K562 (cell line): ENCODE data around the gene PSMD8. TPM values are rescaled to one million over a fixed set of nuclear protein-coding genes. Genes with fewer than 3 reads are reported as not detected.
A peak's percentile ranks its signal among the peaks of the same experiment; 100 is the strongest.

ENCODE experiments used
- ATAC-seq: fragments of 200-7000 bp; cut with Tn5 transposase; 3 replicates; pipeline ENCODE4 v1.9.1; 2020; ENCODE audit warnings: moderate library complexity
- BruUV-seq: library from RNA; stranded (reverse); fragments of 400-500 nt; replicated peaks from 2 replicates; lab custom pipeline; 2021; lab: Mats Ljungman, UMichigan
- CTCF ChIA-PET: fragments of 300-600 bp; formaldehyde crosslinking; extraction: SDS; loops from one replicate; lab custom pipeline; 2021; ENCODE audit warnings: low intra/inter-chr PET ratio; lab: Yijun Ruan, JAX
- POLR2A ChIA-PET: fragments of 300-600, 350-650 bp; sonication (Branson Sonifier 250); formaldehyde crosslinking; extraction: SDS; loops from one replicate; lab custom pipeline; 2021; ENCODE audit warnings: antibody characterized with exemption, inconsistent platforms; lab: Yijun Ruan, JAX
- DNase-seq, 4 experiments: peaks; one replicate each; pipeline versions ENCODE4 v3.0.0 to v3.0.0-alpha.2; 2011 to 2018; ENCODE audit warnings: low spot score in 3 of 4, mixed read lengths in 3 of 4; ENCODE audit errors: extremely low read depth in 1 of 4
- FAIRE-seq: peaks from 2 replicates; lab custom pipeline; 2011; peaks lifted over from hg19 to GRCh38; lab: Jason Lieb, UNC
- H2AFZ ChIP-seq: 2 replicates; pipeline ENCODE4 v1.6.0; 2011; ENCODE audit warnings: low read depth, low read length, control low read depth, inconsistent platforms
- H3K27ac ChIP-seq: fragments of 200-600 bp; 3 replicates; pipeline ENCODE4 v1.8.0; 2011; ENCODE audit warnings: low read depth, mild to moderate bottlenecking, control low read depth, inconsistent platforms, low read length, moderate library complexity, mixed read lengths; ENCODE audit errors: extremely low read depth
- H3K27me3 ChIP-seq, 2 experiments: fragments of 300-600 bp in 1 of 2; 2 replicates in 1 of 2; 3 replicates in 1 of 2; pipeline versions ENCODE4 v1.6.0 to v1.8.0; 2011; ENCODE audit warnings: inconsistent platforms in 2 of 2, low read length in 2 of 2, mild to moderate bottlenecking in 1 of 2, mixed read lengths in 1 of 2, moderate library complexity in 1 of 2; ENCODE audit not compliant: control insufficient read depth in 2 of 2, insufficient read depth in 2 of 2
- H3K36me3 ChIP-seq: fragments of 300-600 bp; 3 replicates; pipeline ENCODE4 v1.8.0; 2011; ENCODE audit warnings: mild to moderate bottlenecking, low read length, inconsistent platforms; ENCODE audit not compliant: control insufficient read depth, insufficient read depth
- H3K4me1 ChIP-seq, 2 experiments: fragments of 200-600 bp in 1 of 2; replicated peaks in 1 of 2; 2 replicates in 1 of 2; 3 replicates in 1 of 2; pipeline versions ENCODE4 v1.5.1 to v1.8.0; 2011; ENCODE audit warnings: inconsistent platforms in 2 of 2, low read length in 2 of 2, mild to moderate bottlenecking in 1 of 2, mixed read lengths in 1 of 2, moderate library complexity in 1 of 2; ENCODE audit not compliant: control insufficient read depth in 2 of 2, insufficient read depth in 2 of 2
- H3K4me2 ChIP-seq: 2 replicates; pipeline ENCODE4 v1.6.1; 2011; ENCODE audit warnings: low read length, control low read depth, inconsistent platforms, mixed read lengths; ENCODE audit not compliant: insufficient read depth
- H3K4me3 ChIP-seq: fragments of 200-600 bp; sonication (generic), shearing (Covaris generic); 2 replicates; pipeline ENCODE4 v1.5.1; 2016; ENCODE audit warnings: control low read depth, inconsistent platforms
- H3K79me2 ChIP-seq: fragments of 200-600 bp; 3 replicates; pipeline ENCODE4 v1.8.0; 2011; ENCODE audit warnings: low read length, inconsistent platforms; ENCODE audit not compliant: control insufficient read depth, insufficient read depth
- H3K9ac ChIP-seq, 2 experiments: 2 replicates each; pipeline versions ENCODE4 v1.6.0 to v1.6.1; 2011; ENCODE audit warnings: low read depth in 2 of 2, low read length in 2 of 2, control low read depth in 1 of 2, inconsistent platforms in 1 of 2, mild to moderate bottlenecking in 1 of 2, mixed read lengths in 1 of 2; ENCODE audit not compliant: insufficient read depth in 1 of 2
- H3K9me1 ChIP-seq: one replicate; pipeline ENCODE4 v1.6.0; 2011; ENCODE audit warnings: inconsistent platforms, mild to moderate bottlenecking, low read length, moderate library complexity; ENCODE audit not compliant: control insufficient read depth, insufficient read depth
- H3K9me3 ChIP-seq: replicated peaks from 2 replicates; pipeline ENCODE4 v1.5.1; 2011; ENCODE audit warnings: low read depth, low read length, inconsistent platforms; ENCODE audit not compliant: control insufficient read depth, insufficient read depth
- H4K20me1 ChIP-seq: replicated peaks from 2 replicates; pipeline ENCODE4 v1.6.1; 2011; ENCODE audit warnings: low read length, inconsistent platforms, mixed read lengths; ENCODE audit not compliant: control insufficient read depth, insufficient read depth
- NR4A1 ChIP-seq, 2 experiments: fragments of 250-450 bp in 1 of 2; fragments of 450-650 bp in 1 of 2; sonication (Bioruptor Pico) in 1 of 2; IDR thresholded peaks; 2 replicates each; pipeline versions ENCODE4 v1.4.0 to v1.6.1; 2016 to 2020; ENCODE audit warnings: mild to moderate bottlenecking in 2 of 2, missing compliant biosample characterization in 1 of 2, missing genetic modification characterization in 1 of 2, moderate library complexity in 1 of 2
- PCBP1 ChIP-seq: fragments of 200-400 bp; formaldehyde crosslinking; IDR thresholded peaks from 2 replicates; pipeline ENCODE4 v1.6.1; 2018; ENCODE audit warnings: mild to moderate bottlenecking, low read depth, low read length; ENCODE audit not compliant: poor library complexity, severe bottlenecking
- POLR2G ChIP-seq: fragments of 200-400 bp; formaldehyde crosslinking; IDR thresholded peaks from 2 replicates; pipeline ENCODE4 v1.6.1; 2017; ENCODE audit warnings: low read depth, mild to moderate bottlenecking, antibody characterized with exemption, low read length, moderate library complexity
- RBM22 ChIP-seq: fragments of 200-400 bp; formaldehyde crosslinking; IDR thresholded peaks from 2 replicates; pipeline ENCODE4 v1.6.1; 2018; ENCODE audit warnings: low read length, low read depth; ENCODE audit not compliant: poor library complexity, severe bottlenecking
- ZC3H4 ChIP-seq: sonication (generic); formaldehyde crosslinking; IDR thresholded peaks from 2 replicates; pipeline ENCODE4 v1.9.0; 2021; ENCODE audit warnings: missing genetic modification reagents, borderline replicate concordance
- WGBS: fragments of 100-300 bp; shearing (Covaris generic); methylation state at CpG from one replicate; pipeline ENCODE4 v1.1.6; 2016; ENCODE audit warnings: low coverage, mixed read lengths; ENCODE audit not compliant: insufficient coverage; ENCODE audit errors: missing lambda C conversion rate; 5-methylcytosine and 5-hydroxymethylcytosine counted together
- in situ Hi-C: fragments of 300-500 bp; cut with MboI; formaldehyde crosslinking; loops from 4 replicates; pipeline ENCODE4 v1.15.0; 2018; ENCODE audit warnings: inconsistent platforms, mixed read lengths
- intact Hi-C: fragments of 100-400 bp; cut with micrococcal nuclease; formaldehyde crosslinking; loops from 2 replicates; pipeline ENCODE4 v1.14.2; 2022
- polyA plus RNA-seq, 8 experiments: library from polyadenylated mRNA; depleted of rRNA in 4 of 8; stranded (reverse) in 5 of 8; unstranded in 3 of 8; fragments of >200 nt; fragmentation: Nextera tagmentation in 2 of 8; fragmentation: Illumina TruSeq in 1 of 8; extraction: Ambion mirVana in 2 of 8; extraction: Trizol in 1 of 8; gene quantifications; 2 replicates each; pipeline versions ENCODE4 v1.2.1 to v1.2.3, GENCODE V29; 2011 to 2014; ENCODE audit warnings: inconsistent platforms in 1 of 8, missing spikeins in 1 of 8
- total RNA-seq, 7 experiments: library from RNA; depleted of rRNA in 6 of 7; stranded (reverse); fragments of >200 nt in 6 of 7; fragmentation: Illumina TruSeq in 2 of 7; extraction: Trizol in 2 of 7; gene quantifications; 2 replicates each; pipeline versions ENCODE4 v1.2.1 to v1.2.3, GENCODE V29; 2011 to 2021; ENCODE audit warnings: low replicate concordance in 1 of 7
- TF ChIP-seq, protein P1 (sequence below): sonication (generic); formaldehyde crosslinking; IDR thresholded peaks from 2 replicates; pipeline ENCODE4 v1.8.1; 2023; ENCODE audit warnings: mild to moderate bottlenecking, missing genetic modification reagents
- TF ChIP-seq, protein P2 (sequence below): fragments of 250-450 bp; sonication (Bioruptor Pico); IDR thresholded peaks from 2 replicates; pipeline ENCODE4 v1.5.0; 2021; ENCODE audit warnings: mild to moderate bottlenecking, borderline replicate concordance
- TF ChIP-seq, protein P3 (sequence below): fragments of 250-450 bp; sonication (Bioruptor Pico); IDR thresholded peaks from 2 replicates; pipeline ENCODE4 v1.8.0; 2021; ENCODE audit warnings: borderline replicate concordance, mild to moderate bottlenecking, moderate library complexity; ENCODE audit not compliant: poor library complexity, severe bottlenecking

The PSMD8 gene
- total and polyA plus RNA-seq, 9 of the 15 experiments (the other 6 are each of a cell fraction or from before 2014, with no cell fraction given), result 130 to 583 (median 315) TPM

- ATAC-seq (no peak), DNase-seq (peak in 2 of 4 experiments; percentile 48 to 49), FAIRE-seq (no peak)
- Histone ChIP-seq H3K4me2 (peak overlapping the region; percentile 70; the same call in 1 of the 2 replicates), H3K4me3 (no peak overlapping the region), H3K4me1 (peaks cover 2 to 53% of the 10 kb centered on the region in 2 experiments; a peak in 3 of 5 replicates), H3K9me3 (no peaks in the 10 kb centered on the region), H3K9me1 (peaks cover 3% of the 10 kb centered on the region), H2AFZ (no peak overlapping the region), H3K27ac (peak overlapping the region; percentile 33; the same call in 1 of the 3 replicates), H3K36me3 (peaks cover 48% of the 10 kb centered on the region; the same call in 2 of the 3 replicates), H4K20me1 (peaks cover 3% of the 10 kb centered on the region; the same call in 1 of the 2 replicates), H3K27me3 (no peaks in the 10 kb centered on the region), H3K9ac (peak overlapping the region in 1 of 2 experiments; percentile 81; a peak in 2 of 4 replicates), H3K79me2 (0 out of 3 replicates have a peak, but pooled peaks cover 2% of the 10 kb centered on the region)
- no TSS peak for BruUV-seq
- CTCF ChIA-PET, result no interaction called here
- intact Hi-C loops, result loop anchor here (5.0 kb wide), 2 partner anchors 49 to 144 kb away; partner anchors contain the start of gene CATSPERG
- WGBS, result 78% methylated on average over 46 of the region's 61 CpGs
- in situ Hi-C loops, result no loop called here
- POLR2A ChIA-PET, result interaction anchor here (0.6 to 1.5 kb wide), 3 partner anchors 26 to 456 kb away, joined by 3 to 4 read pairs (median 3); no protein-coding TSS in a partner anchor
- no peak for TF ChIP-seq ZC3H4 (CRISPR knock-in tag)
- TF ChIP-seq, protein P1, sequence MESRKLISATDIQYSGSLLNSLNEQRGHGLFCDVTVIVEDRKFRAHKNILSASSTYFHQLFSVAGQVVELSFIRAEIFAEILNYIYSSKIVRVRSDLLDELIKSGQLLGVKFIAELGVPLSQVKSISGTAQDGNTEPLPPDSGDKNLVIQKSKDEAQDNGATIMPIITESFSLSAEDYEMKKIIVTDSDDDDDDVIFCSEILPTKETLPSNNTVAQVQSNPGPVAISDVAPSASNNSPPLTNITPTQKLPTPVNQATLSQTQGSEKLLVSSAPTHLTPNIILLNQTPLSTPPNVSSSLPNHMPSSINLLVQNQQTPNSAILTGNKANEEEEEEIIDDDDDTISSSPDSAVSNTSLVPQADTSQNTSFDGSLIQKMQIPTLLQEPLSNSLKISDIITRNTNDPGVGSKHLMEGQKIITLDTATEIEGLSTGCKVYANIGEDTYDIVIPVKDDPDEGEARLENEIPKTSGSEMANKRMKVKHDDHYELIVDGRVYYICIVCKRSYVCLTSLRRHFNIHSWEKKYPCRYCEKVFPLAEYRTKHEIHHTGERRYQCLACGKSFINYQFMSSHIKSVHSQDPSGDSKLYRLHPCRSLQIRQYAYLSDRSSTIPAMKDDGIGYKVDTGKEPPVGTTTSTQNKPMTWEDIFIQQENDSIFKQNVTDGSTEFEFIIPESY, result peak; percentile 98
- TF ChIP-seq, protein P2, sequence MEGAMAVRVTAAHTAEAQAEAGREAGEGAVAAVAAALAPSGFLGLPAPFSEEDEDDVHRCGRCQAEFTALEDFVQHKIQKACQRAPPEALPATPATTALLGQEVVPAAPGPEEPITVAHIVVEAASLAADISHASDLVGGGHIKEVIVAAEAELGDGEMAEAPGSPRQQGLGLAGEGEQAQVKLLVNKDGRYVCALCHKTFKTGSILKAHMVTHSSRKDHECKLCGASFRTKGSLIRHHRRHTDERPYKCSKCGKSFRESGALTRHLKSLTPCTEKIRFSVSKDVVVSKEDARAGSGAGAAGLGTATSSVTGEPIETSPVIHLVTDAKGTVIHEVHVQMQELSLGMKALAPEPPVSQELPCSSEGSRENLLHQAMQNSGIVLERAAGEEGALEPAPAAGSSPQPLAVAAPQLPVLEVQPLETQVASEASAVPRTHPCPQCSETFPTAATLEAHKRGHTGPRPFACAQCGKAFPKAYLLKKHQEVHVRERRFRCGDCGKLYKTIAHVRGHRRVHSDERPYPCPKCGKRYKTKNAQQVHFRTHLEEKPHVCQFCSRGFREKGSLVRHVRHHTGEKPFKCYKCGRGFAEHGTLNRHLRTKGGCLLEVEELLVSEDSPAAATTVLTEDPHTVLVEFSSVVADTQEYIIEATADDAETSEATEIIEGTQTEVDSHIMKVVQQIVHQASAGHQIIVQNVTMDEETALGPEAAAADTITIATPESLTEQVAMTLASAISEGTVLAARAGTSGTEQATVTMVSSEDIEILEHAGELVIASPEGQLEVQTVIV (CRISPR knock-in tag), result no peak
- peak; percentile 47 for TF ChIP-seq PCBP1
- TF ChIP-seq RBM22, result peak; percentile 27
- TF ChIP-seq NR4A1 (CRISPR knock-in tag; IDR thresholded peaks at IDR 0.05), result no peak
- no peak for TF ChIP-seq NR4A1 (tag; IDR thresholded peaks at IDR 0.05)
- TF ChIP-seq, protein P3, sequence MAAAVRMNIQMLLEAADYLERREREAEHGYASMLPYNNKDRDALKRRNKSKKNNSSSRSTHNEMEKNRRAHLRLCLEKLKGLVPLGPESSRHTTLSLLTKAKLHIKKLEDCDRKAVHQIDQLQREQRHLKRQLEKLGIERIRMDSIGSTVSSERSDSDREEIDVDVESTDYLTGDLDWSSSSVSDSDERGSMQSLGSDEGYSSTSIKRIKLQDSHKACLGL (CRISPR knock-in tag), result no peak
- TF ChIP-seq POLR2G, result peak; percentile 16
Measured at GRCh38 chr19:38386300-38386970, 12.1 kb downstream of the PSMD8 start.
